Brain microvascular endothelial cell (primary cell): ENCODE data around the gene PANX3.

Source experiments
- DNase-seq: peaks from one replicate; pipeline ENCODE4 v3.0.0-alpha.2; 2020
- H3K27ac ChIP-seq: fragments of 250-450 bp; sonication (Bioruptor Pico); 2 replicates; pipeline ENCODE4 v1.5.1; 2020; ENCODE audit warnings: mild to moderate bottlenecking, moderate library complexity
- H3K27me3 ChIP-seq: fragments of 250-450 bp; sonication (Bioruptor Pico); replicated peaks from 2 replicates; pipeline ENCODE4 v1.5.1; 2020; ENCODE audit warnings: mild to moderate bottlenecking
- H3K36me3 ChIP-seq: fragments of 250-450 bp; sonication (Bioruptor Pico); replicated peaks from 2 replicates; pipeline ENCODE4 v1.5.1; 2020; ENCODE audit warnings: mild to moderate bottlenecking
- H3K4me3 ChIP-seq: 2 replicates; pipeline ENCODE4 v1.5.1; 2011; ENCODE audit warnings: low read depth, mild to moderate bottlenecking, control low read depth, low read length, moderate library complexity
- in situ Hi-C: cut with HindIII; loops from 2 replicates; pipeline ENCODE4 v1.10.0; 2017; ENCODE audit warnings: low sequenced_read_pairs, low pct_ligation_motif_present
- TF ChIP-seq, protein P1 (sequence below): IDR thresholded peaks from 2 replicates; pipeline ENCODE4 v1.5.1; 2011; ENCODE audit warnings: low read depth, mild to moderate bottlenecking, moderate library complexity, low read length, control low read depth, inconsistent platforms; ENCODE audit errors: missing control alignments

PANX3 gene

GRCh38 chr11:124581817-124582216, 29.4 kb upstream of the PANX3 start:
- no peaks in the 10 kb centered on the region for H3K36me3 ChIP-seq
- in situ Hi-C loops = loop anchor here (25.0 kb wide), 1 partner anchor 170 kb away; the partner anchor contains the start of gene OR8B4
- DNase-seq = no peak

DNA sequence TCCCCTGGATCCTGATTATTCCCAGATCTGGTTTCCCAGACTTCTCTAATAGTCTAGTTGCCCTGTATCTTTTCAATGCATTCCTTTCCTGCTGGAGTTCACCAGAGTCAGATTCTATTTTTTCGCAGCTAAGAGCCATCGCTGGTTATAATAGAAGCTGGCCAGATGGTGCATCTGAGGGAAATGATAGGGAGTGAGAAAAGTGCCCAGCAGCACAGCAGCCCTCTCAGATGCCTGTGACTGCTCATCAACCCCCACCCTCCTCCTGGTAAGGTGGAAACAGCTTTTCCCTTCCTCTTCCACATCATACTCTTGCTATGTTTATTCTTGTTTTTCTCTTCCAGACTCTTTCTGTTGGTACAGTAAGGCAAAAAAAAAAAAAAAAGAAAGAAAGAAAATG, 28.7 kb upstream of the PANX3 start:
- no peak overlapping the region for H3K4me3 ChIP-seq
- H3K27me3 ChIP-seq = no peaks in the 10 kb centered on the region
- in situ Hi-C loops = loop anchor here (25.0 kb wide), 1 partner anchor 170 kb away; the partner anchor contains the start of gene OR8B4
- no peak overlapping the region for H3K27ac ChIP-seq
- no peak for DNase-seq
- TF ChIP-seq, protein P1, sequence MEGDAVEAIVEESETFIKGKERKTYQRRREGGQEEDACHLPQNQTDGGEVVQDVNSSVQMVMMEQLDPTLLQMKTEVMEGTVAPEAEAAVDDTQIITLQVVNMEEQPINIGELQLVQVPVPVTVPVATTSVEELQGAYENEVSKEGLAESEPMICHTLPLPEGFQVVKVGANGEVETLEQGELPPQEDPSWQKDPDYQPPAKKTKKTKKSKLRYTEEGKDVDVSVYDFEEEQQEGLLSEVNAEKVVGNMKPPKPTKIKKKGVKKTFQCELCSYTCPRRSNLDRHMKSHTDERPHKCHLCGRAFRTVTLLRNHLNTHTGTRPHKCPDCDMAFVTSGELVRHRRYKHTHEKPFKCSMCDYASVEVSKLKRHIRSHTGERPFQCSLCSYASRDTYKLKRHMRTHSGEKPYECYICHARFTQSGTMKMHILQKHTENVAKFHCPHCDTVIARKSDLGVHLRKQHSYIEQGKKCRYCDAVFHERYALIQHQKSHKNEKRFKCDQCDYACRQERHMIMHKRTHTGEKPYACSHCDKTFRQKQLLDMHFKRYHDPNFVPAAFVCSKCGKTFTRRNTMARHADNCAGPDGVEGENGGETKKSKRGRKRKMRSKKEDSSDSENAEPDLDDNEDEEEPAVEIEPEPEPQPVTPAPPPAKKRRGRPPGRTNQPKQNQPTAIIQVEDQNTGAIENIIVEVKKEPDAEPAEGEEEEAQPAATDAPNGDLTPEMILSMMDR = no peak
- H3K36me3 ChIP-seq = no peaks in the 10 kb centered on the region

More at GRCh38 chr11:124581817-124582216, 29.4 kb upstream of the PANX3 start:
- TF ChIP-seq, protein P1 = no peak
- no peak overlapping the region for H3K27ac ChIP-seq
- H3K4me3 ChIP-seq = no peak overlapping the region
- no peaks in the 10 kb centered on the region for H3K27me3 ChIP-seq

DNA sequence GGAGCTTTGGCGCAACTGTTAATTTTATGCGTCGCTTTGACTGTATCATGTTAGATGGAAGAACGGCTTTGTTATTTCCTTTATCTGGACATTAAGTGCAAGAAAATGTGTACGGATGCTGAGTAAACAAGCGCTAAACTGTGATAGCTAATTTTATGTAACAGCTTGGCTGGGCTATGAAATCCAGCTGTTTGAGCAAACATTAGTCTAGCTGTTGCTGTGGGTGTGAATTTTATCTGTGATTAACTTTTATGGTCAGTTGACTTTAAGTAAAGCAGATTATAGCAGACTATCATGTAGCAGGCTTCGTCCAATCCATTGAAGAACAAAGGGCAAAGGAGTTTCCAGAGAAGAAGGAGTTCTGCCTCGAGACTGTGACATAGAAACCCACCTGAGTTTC, 27.4 kb upstream of the PANX3 start:
- Histone ChIP-seq H3K4me3 (no peak overlapping the region), H3K27ac (no peak overlapping the region), H3K36me3 (no peaks in the 10 kb centered on the region), H3K27me3 (no peaks in the 10 kb centered on the region)
- in situ Hi-C loops = loop anchor here (25.0 kb wide), 1 partner anchor 171 kb away; the partner anchor contains the start of gene OR8B4
- no peak for DNase-seq
- TF ChIP-seq, protein P1 = no peak

GRCh38 chr11:124584681-124585372, 26.4 kb upstream of the PANX3 start:
- TF ChIP-seq, protein P1 = no peak
- H3K36me3 ChIP-seq = no peaks in the 10 kb centered on the region
- in situ Hi-C loops = loop anchor here (25.0 kb wide), 1 partner anchor 173 kb away; the partner anchor contains the start of gene OR8B4
- H3K4me3 ChIP-seq = no peak overlapping the region
- H3K27ac ChIP-seq = no peak overlapping the region
- DNase-seq = no peak
- H3K27me3 ChIP-seq = no peaks in the 10 kb centered on the region

GRCh38 chr11:124586238-124586860, 24.9 kb upstream of the PANX3 start:
- in situ Hi-C loops = loop anchor here (25.0 kb wide), 1 partner anchor 174 kb away; the partner anchor contains the start of gene OR8B4
- TF ChIP-seq, protein P1 = peak; percentile 81
- H3K27ac ChIP-seq = no peak overlapping the region
- no peak overlapping the region for H3K4me3 ChIP-seq
- DNase-seq = peak; percentile 68
- no peaks in the 10 kb centered on the region for H3K27me3 ChIP-seq
- no peaks in the 10 kb centered on the region for H3K36me3 ChIP-seq
